Neural crest cell (in vitro differentiated cells): ENCODE results near the gene MAP2K4. TPM values are rescaled to one million over a fixed set of nuclear protein-coding genes. Genes with fewer than 3 reads are reported as not detected.

ENCODE experiments used
- DNase-seq: peaks from one replicate; pipeline ENCODE4 v3.0.0; 2021; ENCODE audit warnings: low read depth, mixed read lengths, low spot score
- H3K27ac Mint-ChIP-seq: one replicate; pipeline ENCODE4 v1.8.0; 2021; ENCODE audit warnings: mild to moderate bottlenecking, mixed read lengths; ENCODE audit not compliant: unreplicated experiment
- H3K27me3 Mint-ChIP-seq: 2 replicates; pipeline ENCODE4 v1.8.0; 2021; ENCODE audit warnings: low read depth, mild to moderate bottlenecking, mixed read lengths
- H3K36me3 Mint-ChIP-seq: 2 replicates; pipeline ENCODE4 v1.8.0; 2021; ENCODE audit warnings: low read depth, mild to moderate bottlenecking, mixed read lengths
- H3K4me1 Mint-ChIP-seq: 2 replicates; pipeline ENCODE4 v1.8.0; 2021; ENCODE audit warnings: mixed read lengths
- H3K4me3 Mint-ChIP-seq: one replicate; pipeline ENCODE4 v1.8.0; 2021; ENCODE audit warnings: mild to moderate bottlenecking, mixed read lengths
- H3K9me3 Mint-ChIP-seq: 2 replicates; pipeline ENCODE4 v1.8.0; 2021; ENCODE audit warnings: mixed read lengths
- CTCF ChIP-seq: fragments of 200-600 bp; sonication (generic); conservative IDR thresholded peaks from 2 replicates; pipeline ENCODE4 v1.5.0; 2021; ENCODE audit warnings: antibody characterized with exemption, mild to moderate bottlenecking
- total RNA-seq: library from RNA; stranded (reverse); gene quantifications from 2 replicates; pipeline ENCODE4 v1.2.1, GENCODE V29; 2021

The MAP2K4 gene
- total RNA-seq, 1 donor from 2014 or later: 47.5 TPM

GRCh38 chr17:12037970-12038369, 17.3 kb downstream of the MAP2K4 start:
- no peaks in the 10 kb centered on the region for H3K4me1 Mint-ChIP-seq
- DNase-seq: no peak
- H3K9me3 Mint-ChIP-seq: no peaks in the 10 kb centered on the region
- no peak for TF ChIP-seq CTCF
- no peak overlapping the region for H3K27ac Mint-ChIP-seq
- H3K27me3 Mint-ChIP-seq: no peaks in the 10 kb centered on the region
- no peaks in the 10 kb centered on the region for H3K36me3 Mint-ChIP-seq
- H3K4me3 Mint-ChIP-seq: no peak overlapping the region

GRCh38 chr17:12040478-12040877, 19.8 kb downstream of the MAP2K4 start:
- H3K4me3 Mint-ChIP-seq: no peak overlapping the region
- H3K4me1 Mint-ChIP-seq: peaks cover 4% of the 10 kb centered on the region
- no peak for TF ChIP-seq CTCF

GRCh38 chr17:12041312-12041711, 20.6 kb downstream of the MAP2K4 start:
- H3K27ac Mint-ChIP-seq: no peak overlapping the region
- TF ChIP-seq CTCF: no peak

More at GRCh38 chr17:12040478-12040877, 19.8 kb downstream of the MAP2K4 start:
- H3K9me3 Mint-ChIP-seq: no peaks in the 10 kb centered on the region
- no peak for DNase-seq
- H3K27ac Mint-ChIP-seq: no peak overlapping the region
- no peaks in the 10 kb centered on the region for H3K27me3 Mint-ChIP-seq
- no peaks in the 10 kb centered on the region for H3K36me3 Mint-ChIP-seq

GRCh38 chr17:12043702-12044101, 23.0 kb downstream of the MAP2K4 start:
- H3K4me1 Mint-ChIP-seq: peaks cover 22% of the 10 kb centered on the region
- no peak overlapping the region for H3K27ac Mint-ChIP-seq
- no peak for DNase-seq
- no peak for TF ChIP-seq CTCF
- no peaks in the 10 kb centered on the region for H3K9me3 Mint-ChIP-seq
- no peaks in the 10 kb centered on the region for H3K36me3 Mint-ChIP-seq
- H3K27me3 Mint-ChIP-seq: no peaks in the 10 kb centered on the region
- no peak overlapping the region for H3K4me3 Mint-ChIP-seq

More at GRCh38 chr17:12041312-12041711, 20.6 kb downstream of the MAP2K4 start:
- Mint-ChIP-seq H3K36me3 (no peaks in the 10 kb centered on the region), H3K9me3 (no peaks in the 10 kb centered on the region), H3K4me3 (no peak overlapping the region), H3K27me3 (no peaks in the 10 kb centered on the region), H3K4me1 (peaks cover 11% of the 10 kb centered on the region)
- DNase-seq: no peak

GRCh38 chr17:12046786-12047185, 26.1 kb downstream of the MAP2K4 start:
- DNase-seq: no peak
- no peak overlapping the region for H3K27ac Mint-ChIP-seq
- no peak overlapping the region for H3K4me3 Mint-ChIP-seq
- H3K27me3 Mint-ChIP-seq: no peaks in the 10 kb centered on the region
- no peaks in the 10 kb centered on the region for H3K36me3 Mint-ChIP-seq
- H3K4me1 Mint-ChIP-seq: peaks cover 26% of the 10 kb centered on the region
- TF ChIP-seq CTCF: no peak
- no peaks in the 10 kb centered on the region for H3K9me3 Mint-ChIP-seq
